Peyer's patch (tissue), 4 donors: ENCODE data around the gene DNAJB8. TPM values are rescaled to one million over a fixed set of nuclear protein-coding genes. Genes with fewer than 3 reads are reported as not detected.

ENCODE experiments used
- DNase-seq, 3 donors: peaks; one replicate each; pipeline ENCODE4 v3.0.0-alpha.2; 2017 to 2019
- H3K27ac ChIP-seq, 4 donors: fragments of 200-600 bp; sonication (generic); one replicate each; pipeline ENCODE4 v1.5.1; 2016 to 2019
- H3K27me3 ChIP-seq, 2 donors: fragments of 200-600 bp; sonication (generic); one replicate each; pipeline ENCODE4 v1.5.1; 2019
- H3K36me3 ChIP-seq, 3 donors: fragments of 200-600 bp; sonication (generic); one replicate each; pipeline ENCODE4 v1.5.1; 2016 to 2019
- H3K4me1 ChIP-seq, 4 donors: fragments of 200-600 bp; sonication (generic); one replicate each; pipeline ENCODE4 v1.5.1; 2016 to 2019
- H3K4me3 ChIP-seq, 4 donors: fragments of 200-600 bp; sonication (generic); 1 replicate in 3 of 4; 2 replicates in 1 of 4; pipeline ENCODE4 v1.5.1; 2016 to 2019; ENCODE audit warnings: mild to moderate bottlenecking in 1 of 4
- H3K9me3 ChIP-seq, 4 donors: fragments of 200-600 bp; sonication (generic); one replicate each; pipeline ENCODE4 v1.5.1; 2016 to 2019; ENCODE audit warnings: mild to moderate bottlenecking in 1 of 4
- POLR2A ChIP-seq, 2 donors: fragments of 450-650 bp; IDR thresholded peaks; one replicate each; pipeline ENCODE4 v1.5.1; 2017; ENCODE audit warnings: antibody characterized with exemption in 2 of 2, mild to moderate bottlenecking in 2 of 2, moderate library complexity in 2 of 2
- total RNA-seq, 4 donors: library from RNA; depleted of rRNA; stranded (reverse); fragments of >200 nt; gene quantifications; one replicate each; pipeline ENCODE4 v1.1.0, GENCODE V29; 2016
- TF ChIP-seq, protein P1 (sequence below), 6 experiments: fragments of 450-650 bp in 4 of 6; fragments of 200-600 bp in 2 of 6; sonication (generic) in 1 of 6; IDR thresholded peaks; one replicate each; pipeline ENCODE4 v1.5.1; 2017 to 2019; ENCODE audit warnings: antibody characterized with exemption in 6 of 6, mild to moderate bottlenecking in 3 of 6, moderate library complexity in 1 of 6

DNAJB8 gene
- total RNA-seq, 4 donors from 2014 or later, result not detected

- H3K36me3 ChIP-seq, result no peaks in the 10 kb centered on the region
- H3K4me1 ChIP-seq, result no peaks in the 10 kb centered on the region
- H3K9me3 ChIP-seq, result no peaks in the 10 kb centered on the region
- DNase-seq, result no peak
- no peak overlapping the region for H3K4me3 ChIP-seq
- H3K27ac ChIP-seq, result no peak overlapping the region
- H3K27me3 ChIP-seq, result peaks cover 0 to 4% of the 10 kb centered on the region in 2 donors
- no peak for TF ChIP-seq POLR2A (IDR thresholded peaks at IDR 0.05)
- TF ChIP-seq, protein P1, sequence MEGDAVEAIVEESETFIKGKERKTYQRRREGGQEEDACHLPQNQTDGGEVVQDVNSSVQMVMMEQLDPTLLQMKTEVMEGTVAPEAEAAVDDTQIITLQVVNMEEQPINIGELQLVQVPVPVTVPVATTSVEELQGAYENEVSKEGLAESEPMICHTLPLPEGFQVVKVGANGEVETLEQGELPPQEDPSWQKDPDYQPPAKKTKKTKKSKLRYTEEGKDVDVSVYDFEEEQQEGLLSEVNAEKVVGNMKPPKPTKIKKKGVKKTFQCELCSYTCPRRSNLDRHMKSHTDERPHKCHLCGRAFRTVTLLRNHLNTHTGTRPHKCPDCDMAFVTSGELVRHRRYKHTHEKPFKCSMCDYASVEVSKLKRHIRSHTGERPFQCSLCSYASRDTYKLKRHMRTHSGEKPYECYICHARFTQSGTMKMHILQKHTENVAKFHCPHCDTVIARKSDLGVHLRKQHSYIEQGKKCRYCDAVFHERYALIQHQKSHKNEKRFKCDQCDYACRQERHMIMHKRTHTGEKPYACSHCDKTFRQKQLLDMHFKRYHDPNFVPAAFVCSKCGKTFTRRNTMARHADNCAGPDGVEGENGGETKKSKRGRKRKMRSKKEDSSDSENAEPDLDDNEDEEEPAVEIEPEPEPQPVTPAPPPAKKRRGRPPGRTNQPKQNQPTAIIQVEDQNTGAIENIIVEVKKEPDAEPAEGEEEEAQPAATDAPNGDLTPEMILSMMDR (IDR thresholded peaks at IDR 0.05), result no peak
These were observed 38.5 kb upstream of the DNAJB8 start for GRCh38 chr3:128504963-128505730.

DNA sequence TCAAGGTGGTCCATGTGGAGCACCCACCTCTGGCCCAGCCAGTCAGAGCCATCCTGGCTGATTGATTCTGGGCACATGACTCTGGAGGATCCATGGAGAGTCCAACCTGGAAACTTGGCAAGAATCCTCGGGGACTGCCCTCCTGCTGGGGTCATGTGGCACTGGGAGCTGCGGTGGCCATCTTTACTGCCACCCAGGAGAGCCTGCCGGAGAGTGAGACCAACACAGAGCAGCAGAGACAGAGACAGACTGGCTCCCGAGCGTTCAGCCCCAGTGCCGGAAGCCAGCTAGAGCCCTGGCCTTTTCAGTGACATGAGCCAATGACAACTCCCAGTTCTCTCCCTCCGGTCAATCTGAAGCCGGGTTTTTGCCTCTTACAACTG is 37.8 kb upstream of the DNAJB8 start:
- no peak for TF ChIP-seq POLR2A (IDR thresholded peaks at IDR 0.05)
- TF ChIP-seq, protein P1 (IDR thresholded peaks at IDR 0.05), result no peak
- DNase-seq, result no peak
- no peaks in the 10 kb centered on the region for H3K9me3 ChIP-seq
- no peaks in the 10 kb centered on the region for H3K4me1 ChIP-seq
- no peak overlapping the region for H3K27ac ChIP-seq
- H3K36me3 ChIP-seq, result no peaks in the 10 kb centered on the region
- peaks cover 0 to 4% of the 10 kb centered on the region in 2 donors for H3K27me3 ChIP-seq
- no peak overlapping the region for H3K4me3 ChIP-seq

DNA sequence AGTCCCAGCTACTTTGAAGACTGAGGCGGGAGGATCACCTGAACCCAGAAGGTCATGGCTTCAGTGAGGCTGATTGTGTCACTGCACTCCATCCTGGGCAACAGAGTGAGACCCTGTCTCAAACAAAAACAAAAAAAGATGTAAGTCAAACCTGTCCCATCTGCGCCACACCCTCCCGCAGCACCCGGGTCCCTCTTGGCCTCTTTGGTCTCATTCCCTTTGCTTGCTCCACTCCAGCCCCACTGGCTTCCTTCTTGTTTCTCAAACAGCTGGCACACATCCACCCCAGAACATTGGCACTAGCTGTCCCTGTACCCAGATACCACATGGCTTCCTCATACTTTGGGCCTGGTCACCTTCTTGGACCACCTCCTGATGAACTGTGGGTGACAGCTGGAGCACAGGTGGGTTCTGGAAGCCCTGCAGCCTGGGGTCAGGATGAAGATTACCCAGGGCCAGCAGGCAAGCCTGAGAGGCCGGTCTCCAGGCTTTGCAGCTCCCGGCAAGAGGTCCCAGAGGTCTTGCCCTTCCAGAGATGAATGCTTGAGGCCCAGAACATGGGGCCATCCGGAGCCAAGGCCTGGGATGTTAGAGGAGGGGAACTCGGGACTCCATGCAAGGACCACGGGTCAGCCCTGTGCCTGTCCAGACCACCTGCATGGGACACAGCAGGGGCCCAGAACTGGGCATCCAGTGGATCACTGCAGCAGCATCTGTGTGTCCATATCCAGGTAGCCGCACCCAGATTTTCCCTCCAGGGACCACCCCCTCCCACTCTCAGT is 37.3 kb upstream of the DNAJB8 start:
- no peaks in the 10 kb centered on the region for H3K9me3 ChIP-seq
- TF ChIP-seq, protein P1 (IDR thresholded peaks at IDR 0.05), result no peak
- no peak for TF ChIP-seq POLR2A (IDR thresholded peaks at IDR 0.05)
- H3K27me3 ChIP-seq, result peaks cover 0 to 4% of the 10 kb centered on the region in 2 donors
- no peaks in the 10 kb centered on the region for H3K36me3 ChIP-seq
- H3K4me1 ChIP-seq, result no peaks in the 10 kb centered on the region
- no peak overlapping the region for H3K4me3 ChIP-seq
- H3K27ac ChIP-seq, result no peak overlapping the region
- peak in 1 of 3 donors; percentile 39 for DNase-seq

DNA sequence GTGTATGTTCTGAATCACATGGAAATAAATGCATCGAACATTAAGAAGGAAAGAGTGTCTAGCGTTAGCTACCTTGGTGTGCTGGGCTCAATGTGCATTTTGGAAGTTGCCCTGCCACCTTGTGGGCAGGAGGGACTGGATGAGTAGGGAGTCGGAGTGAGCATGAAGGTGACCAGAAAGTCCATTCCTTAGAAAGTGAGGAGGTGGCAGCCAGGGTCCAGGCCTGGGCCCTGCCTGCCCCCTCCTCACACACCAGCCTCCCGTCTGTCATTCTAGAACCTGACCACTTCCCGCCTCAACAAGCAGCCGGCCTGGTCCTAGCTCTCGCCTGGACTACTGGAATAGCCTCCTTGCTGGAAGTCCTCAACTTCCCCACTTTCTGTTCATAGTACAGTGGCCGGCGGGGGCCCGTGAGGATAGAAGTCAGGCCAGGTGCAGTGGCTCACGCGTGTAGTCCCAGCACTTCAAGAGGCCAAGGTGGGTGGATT is 36.5 kb upstream of the DNAJB8 start:
- Histone ChIP-seq H3K27ac (no peak overlapping the region), H3K36me3 (no peaks in the 10 kb centered on the region), H3K27me3 (peaks cover 0 to 6% of the 10 kb centered on the region in 2 donors), H3K9me3 (no peaks in the 10 kb centered on the region), H3K4me3 (no peak overlapping the region), H3K4me1 (no peaks in the 10 kb centered on the region)
- no peak for DNase-seq
- TF ChIP-seq, protein P1 (IDR thresholded peaks at IDR 0.05), result peak in 2 of 6 experiments; percentile 15 to 16
- TF ChIP-seq POLR2A (IDR thresholded peaks at IDR 0.05), result no peak

DNA sequence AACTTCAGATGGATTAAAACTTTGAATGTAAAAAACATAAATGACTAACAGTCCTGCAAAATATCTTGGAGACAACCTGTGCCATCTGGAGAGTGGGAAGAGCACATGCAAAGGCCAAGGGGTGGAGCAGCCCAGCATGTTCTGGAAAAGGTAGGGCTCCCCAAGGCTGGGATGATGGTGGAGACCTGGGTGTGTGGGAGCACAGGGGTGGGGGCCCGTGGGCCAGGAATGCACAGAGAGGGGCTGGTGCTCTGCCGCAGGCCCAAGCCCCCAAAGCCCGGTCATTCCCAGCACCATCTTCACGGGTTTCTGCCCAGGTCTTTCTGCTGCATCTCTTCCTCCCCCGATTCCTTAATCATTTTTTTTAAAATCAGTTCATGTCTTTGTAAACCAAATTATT is 36.0 kb upstream of the DNAJB8 start:
- Histone ChIP-seq H3K9me3 (no peaks in the 10 kb centered on the region), H3K4me3 (no peak overlapping the region), H3K4me1 (peaks cover 0 to 5% (median 1%) of the 10 kb centered on the region in 4 donors), H3K27me3 (peaks cover 0 to 11% of the 10 kb centered on the region in 2 donors), H3K36me3 (no peaks in the 10 kb centered on the region), H3K27ac (no peak overlapping the region)
- TF ChIP-seq POLR2A (IDR thresholded peaks at IDR 0.05), result no peak
- TF ChIP-seq, protein P1 (IDR thresholded peaks at IDR 0.05), result no peak
- DNase-seq, result no peak
